T1000 (cell line): Measurements from ENCODE around the gene CPXM2.
"Not testable (repeated sequence)": the region's sequence is repeated elsewhere in the genome, so short reads cannot be mapped to it uniquely, and the experiment has no call there.

Source experiments
- DNase-seq: peaks from one replicate; lab custom pipeline; 2025; ENCODE audit warnings: mixed read lengths; lab: John Stamatoyannopoulos, UW

Gene CPXM2

DNA sequence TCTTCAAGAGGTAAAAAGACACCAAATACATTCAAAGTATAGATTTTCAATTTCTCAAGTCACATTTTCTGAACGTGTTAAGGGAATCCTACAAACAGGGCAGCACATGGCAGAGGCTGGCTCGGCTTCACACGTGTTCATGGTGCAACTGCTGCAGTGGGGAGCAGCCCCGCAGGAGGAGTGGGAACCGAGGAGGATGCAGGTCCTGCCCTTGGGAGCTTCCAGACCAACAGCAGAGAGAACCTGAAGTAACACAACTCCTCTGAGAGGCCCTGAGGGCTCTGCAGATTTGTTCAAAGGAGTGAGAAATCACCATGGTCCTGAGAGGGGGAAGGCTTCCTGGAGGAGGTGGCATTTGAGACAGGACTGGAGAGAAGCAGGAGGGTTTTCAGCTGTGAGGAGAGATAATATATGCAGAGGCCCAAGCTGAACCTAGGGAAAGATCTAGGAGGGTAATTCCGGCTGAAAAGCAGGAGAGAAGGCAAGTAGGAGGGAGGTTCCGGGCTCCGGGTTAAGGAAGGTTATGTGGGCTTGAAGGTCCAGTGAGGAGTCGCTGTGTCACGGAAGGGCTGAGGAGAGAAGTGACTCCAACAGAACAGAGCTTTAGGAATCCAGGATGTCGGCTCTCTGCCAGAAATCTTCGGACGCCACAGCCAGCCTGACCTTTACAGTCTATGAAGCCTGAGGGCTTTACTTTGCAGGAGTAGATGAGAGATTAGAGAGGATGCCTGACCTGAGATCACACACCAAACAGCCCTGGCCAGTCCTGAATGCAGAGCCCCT lies 148.0 kb downstream of the CPXM2 start:
- DNase-seq, result no peak

DNA sequence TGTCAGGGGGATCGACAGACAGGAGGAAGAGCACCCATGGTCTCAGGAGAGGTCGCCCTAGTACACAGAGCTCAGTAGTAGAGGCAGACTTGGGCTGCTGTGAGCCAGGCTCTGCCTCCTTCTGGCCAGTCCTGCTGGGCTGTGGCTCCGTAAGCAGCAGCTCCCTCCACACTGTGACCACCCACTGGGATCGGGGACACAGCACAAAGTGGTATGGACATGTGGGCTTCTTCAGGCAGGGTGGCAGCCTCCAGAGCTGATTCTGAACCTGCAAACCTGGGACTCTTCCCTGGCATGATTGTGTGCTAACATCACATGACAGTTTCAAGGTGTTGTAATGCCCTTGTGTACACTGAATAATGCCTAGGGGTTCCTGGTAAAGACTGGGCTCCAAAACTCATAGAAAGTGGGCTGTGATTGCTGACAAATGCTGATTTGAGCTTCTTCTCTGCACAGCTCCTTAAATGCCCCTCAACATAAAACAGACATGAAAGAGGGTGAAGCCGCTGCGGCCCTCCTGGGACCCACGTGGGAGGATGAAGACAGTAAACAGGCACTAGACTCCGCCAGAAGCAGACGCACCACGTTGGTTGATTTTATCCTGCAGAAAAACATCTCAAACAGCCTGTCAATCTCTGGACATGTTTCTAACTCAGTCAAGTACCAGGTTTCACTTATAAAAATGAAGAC lies 148.7 kb downstream of the CPXM2 start:
- no peak for DNase-seq

DNA sequence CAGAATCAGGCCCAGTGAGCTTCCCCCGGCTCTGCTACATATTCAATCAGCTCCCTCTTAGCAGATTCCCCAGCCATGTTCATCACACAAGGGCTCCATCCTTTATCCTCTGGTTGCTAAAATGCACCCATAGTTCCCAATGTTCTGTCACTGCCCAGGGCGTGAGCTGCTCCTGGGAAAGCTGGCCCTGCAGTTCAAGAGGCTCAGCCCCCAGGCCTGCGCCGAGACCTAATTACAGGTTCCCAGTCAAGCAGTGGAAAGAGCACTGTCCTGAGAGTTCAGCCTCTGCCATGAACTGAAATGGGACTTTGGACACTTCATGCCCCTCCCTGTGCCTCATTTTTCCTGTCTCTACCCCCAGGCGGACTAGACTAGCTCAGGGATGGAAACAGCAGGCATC lies 149.9 kb downstream of the CPXM2 start:
- no peak for DNase-seq

GRCh38 chr10:123741146-123741545 lies 150.5 kb downstream of the CPXM2 start:
- no peak for DNase-seq

DNA sequence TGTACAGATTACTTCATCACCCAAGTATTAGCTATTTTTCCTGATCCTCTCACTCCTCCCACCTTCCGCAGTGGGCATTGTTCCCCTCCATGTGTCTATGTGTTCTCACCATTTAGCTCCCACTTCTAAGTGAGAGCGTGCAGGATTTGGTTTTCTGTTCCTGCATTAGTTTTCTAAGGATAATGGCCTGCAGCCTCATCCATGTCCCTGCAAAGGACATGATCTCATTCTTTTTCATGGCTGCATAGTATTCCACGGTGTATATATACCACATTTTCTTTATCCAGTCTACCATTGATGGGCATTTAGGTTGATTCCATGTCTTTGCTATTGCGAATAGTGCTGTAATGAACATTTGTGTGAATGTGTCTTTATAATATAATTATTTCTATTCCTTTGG lies 154.7 kb downstream of the CPXM2 start:
- DNase-seq, result not testable (repeated sequence)

GRCh38 chr10:123729523-123729922 lies 162.1 kb downstream of the CPXM2 start:
- no peak for DNase-seq

DNA sequence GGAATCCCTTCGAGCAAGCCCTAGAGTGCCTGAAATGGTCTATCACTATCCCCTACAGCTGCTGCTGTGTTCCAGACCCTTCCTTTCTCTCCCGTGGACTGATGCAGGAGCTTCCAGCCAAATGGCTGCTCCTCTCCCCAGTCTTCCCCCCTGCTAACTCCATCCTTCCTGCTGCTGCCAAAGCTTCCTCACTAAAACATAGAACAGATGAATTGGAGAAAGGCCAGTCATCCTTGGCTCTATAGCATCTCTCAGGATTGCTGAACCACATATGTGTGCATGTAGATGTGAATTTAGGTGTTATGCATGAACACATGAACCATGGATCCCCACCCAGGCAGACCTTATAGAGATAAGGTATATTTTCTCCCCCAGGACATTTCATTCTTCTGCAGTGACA lies 164.8 kb downstream of the CPXM2 start:
- no peak for DNase-seq

DNA sequence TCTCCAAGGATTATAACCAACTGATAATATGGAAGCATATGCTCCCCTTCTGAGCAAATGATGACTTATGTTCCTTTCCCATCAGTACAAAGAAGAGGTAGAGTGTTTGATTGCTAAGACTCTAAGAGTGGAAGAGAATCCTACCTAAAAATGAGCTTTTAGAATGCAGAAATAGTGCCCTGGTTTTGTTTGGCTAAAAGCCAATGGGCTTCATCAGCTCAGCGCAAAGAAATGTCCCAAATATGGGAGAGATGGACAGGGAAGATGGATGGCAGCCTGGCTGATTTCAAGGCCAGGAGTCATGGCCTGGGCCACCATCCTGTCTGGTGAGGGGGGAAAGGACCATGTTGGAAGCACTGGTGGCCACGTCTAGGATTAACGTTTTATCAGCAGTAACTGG lies 165.2 kb downstream of the CPXM2 start:
- no peak for DNase-seq

- DNase-seq, result no peak
These were observed 166.9 kb downstream of the CPXM2 start for GRCh38 chr10:123724747-123725146.

GRCh38 chr10:123722351-123722750 lies 169.3 kb downstream of the CPXM2 start:
- no peak for DNase-seq

GRCh38 chr10:123721441-123722049 lies 170.1 kb downstream of the CPXM2 start:
- no peak for DNase-seq

GRCh38 chr10:123720536-123720935 lies 171.1 kb downstream of the CPXM2 start:
- no peak for DNase-seq

DNA sequence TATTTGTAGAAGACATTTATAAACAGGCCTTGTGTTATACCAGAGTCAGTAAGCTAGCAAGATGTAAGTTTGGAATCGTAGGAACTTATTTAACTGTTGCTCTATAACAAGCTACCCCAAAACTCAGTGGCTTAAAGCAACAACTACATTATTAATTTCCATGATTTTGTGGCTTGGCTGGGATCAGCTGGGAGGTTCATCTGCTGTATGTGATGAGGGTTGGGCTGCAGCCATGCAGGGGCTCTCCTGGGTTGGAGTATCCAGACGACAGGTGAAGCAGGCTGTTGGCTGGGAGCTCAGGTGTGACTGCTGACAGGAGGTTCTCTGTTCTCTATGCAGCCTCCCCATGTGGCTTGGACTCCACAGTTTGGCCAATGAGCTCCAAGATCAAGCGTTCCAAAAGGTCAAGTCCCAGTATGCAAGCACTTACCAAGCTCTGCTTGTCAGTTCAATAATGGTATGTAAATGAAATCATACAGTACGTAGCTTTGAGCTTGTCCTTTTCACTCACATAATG lies 173.0 kb downstream of the CPXM2 start:
- DNase-seq, result no peak

- no peak for DNase-seq
These were observed 174.3 kb downstream of the CPXM2 start for GRCh38 chr10:123717336-123717735.

- no peak for DNase-seq
These were observed 176.1 kb downstream of the CPXM2 start for GRCh38 chr10:123715546-123715945.

- DNase-seq, result no peak
These were observed 185.4 kb downstream of the CPXM2 start for GRCh38 chr10:123706236-123706635.

GRCh38 chr10:123704812-123705211 lies 186.8 kb downstream of the CPXM2 start:
- no peak for DNase-seq

DNA sequence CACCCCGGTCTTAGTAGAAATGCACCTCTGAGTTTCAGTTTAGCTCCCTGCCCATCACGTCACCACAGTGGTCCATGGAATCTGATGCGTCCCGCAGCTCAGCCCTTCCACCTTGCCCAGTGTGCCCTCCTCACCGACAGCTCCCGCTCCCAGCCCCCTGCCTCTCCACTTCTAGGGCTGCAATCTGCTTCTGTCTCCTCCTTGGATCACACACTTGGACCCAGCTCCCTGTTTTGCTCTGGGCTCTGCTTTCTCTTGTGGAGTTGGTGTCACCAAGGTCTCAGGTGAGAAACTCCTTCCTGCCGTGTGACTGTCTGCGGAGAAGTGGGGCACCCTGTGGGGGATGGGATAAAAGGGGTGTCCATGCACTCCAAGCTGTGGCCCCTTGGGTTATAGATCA lies 187.5 kb downstream of the CPXM2 start:
- no peak for DNase-seq

DNA sequence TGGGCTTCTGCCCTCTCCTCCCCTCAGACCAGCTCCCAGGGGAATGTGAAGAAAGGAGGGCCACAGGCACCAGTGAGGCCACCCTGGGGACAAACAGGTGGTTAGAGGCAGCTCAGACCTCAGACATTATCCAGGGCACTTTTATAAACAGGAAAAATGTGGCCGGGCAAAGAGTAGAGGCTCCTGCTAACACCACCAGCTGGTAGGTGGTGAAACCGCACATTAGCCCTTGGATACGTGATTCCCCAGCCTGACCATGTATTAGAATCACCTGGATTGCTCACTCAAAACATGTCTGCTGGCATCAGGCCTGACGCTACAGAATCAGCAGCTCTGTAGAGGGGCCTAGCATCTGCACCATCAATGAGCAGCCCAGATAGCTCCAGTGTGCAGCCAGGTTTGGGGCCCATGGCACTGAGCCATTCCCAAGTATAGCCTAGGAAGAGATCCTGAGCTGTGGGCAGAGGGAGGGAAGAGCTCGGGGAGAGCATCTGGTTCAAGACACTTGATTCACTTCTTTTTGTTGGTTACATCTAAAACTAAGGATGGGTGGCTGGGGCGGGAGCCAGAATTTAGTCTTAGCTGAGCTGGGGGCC lies 188.3 kb downstream of the CPXM2 start:
- DNase-seq, result no peak
